Endothelial cell of umbilical vein (primary cell): Measurements from ENCODE around the gene CHMP4B. TPM values are rescaled to one million over a fixed set of nuclear protein-coding genes. Genes with fewer than 3 reads are reported as not detected.

Experiments used
- BruUV-seq: library from RNA; stranded (reverse); fragments of 400-500 nt; replicated peaks from 2 replicates; lab custom pipeline; 2021; lab: Mats Ljungman, UMichigan
- CTCF ChIA-PET: fragments of 300-600, 350-600 bp; sonication (Branson Sonifier 250); formaldehyde crosslinking; loops from one replicate; lab custom pipeline; 2021; ENCODE audit warnings: antibody characterized with exemption, inconsistent platforms; lab: Charles Lee
- POLR2A ChIA-PET: fragments of 300-600, 350-600 bp; sonication (Branson Sonifier 250); formaldehyde crosslinking; loops from one replicate; lab custom pipeline; 2021; ENCODE audit warnings: antibody characterized with exemption, inconsistent platforms; lab: Charles Lee
- DNase-seq: peaks from one replicate; pipeline ENCODE4 v3.0.0-alpha.2; 2011; ENCODE audit warnings: low read depth, low spot score
- FAIRE-seq: peaks from 2 replicates; lab custom pipeline; 2011; peaks lifted over from hg19 to GRCh38; lab: Jason Lieb, UNC
- H2AFZ ChIP-seq: 2 replicates; pipeline ENCODE4 v1.6.0; 2012; ENCODE audit warnings: low read depth, low read length, control low read depth, inconsistent platforms
- H3K27ac ChIP-seq: 2 replicates; pipeline ENCODE4 v1.5.1; 2011; ENCODE audit warnings: low read depth, mild to moderate bottlenecking, control low read depth, low read length, moderate library complexity; ENCODE audit not compliant: insufficient read depth
- H3K27me3 ChIP-seq, 2 experiments: 2 replicates each; pipeline versions ENCODE4 v1.6.0 to v1.6.1; 2011; ENCODE audit warnings: low read length in 2 of 2, mixed read lengths in 1 of 2; ENCODE audit not compliant: control insufficient read depth in 2 of 2, insufficient read depth in 2 of 2
- H3K36me3 ChIP-seq, 2 experiments: 2 replicates in 1 of 2; 3 replicates in 1 of 2; pipeline ENCODE4 v1.5.1; 2011; ENCODE audit warnings: low read length in 2 of 2, mild to moderate bottlenecking in 1 of 2, moderate library complexity in 1 of 2; ENCODE audit not compliant: control insufficient read depth in 2 of 2, insufficient read depth in 2 of 2; ENCODE audit errors: extremely low read depth in 1 of 2
- H3K4me1 ChIP-seq: 3 replicates; pipeline ENCODE4 v1.5.1; 2011; ENCODE audit warnings: mild to moderate bottlenecking, low read length; ENCODE audit not compliant: control insufficient read depth, insufficient read depth; ENCODE audit errors: extremely low read depth
- H3K4me2 ChIP-seq: 2 replicates; pipeline ENCODE4 v1.6.1; 2011; ENCODE audit warnings: low read length, control low read depth, mixed read lengths; ENCODE audit not compliant: insufficient read depth
- H3K4me3 ChIP-seq, 3 experiments: fragments of 200-600 bp in 1 of 3; sonication (generic), shearing (Covaris generic) in 1 of 3; replicated peaks in 1 of 3; 2 replicates each; pipeline ENCODE4 v1.5.1; 2011 to 2016; ENCODE audit warnings: control low read depth in 3 of 3, low read length in 3 of 3, mild to moderate bottlenecking in 2 of 3, inconsistent platforms in 1 of 3, low read depth in 1 of 3, moderate library complexity in 1 of 3; ENCODE audit not compliant: insufficient read depth in 1 of 3
- H3K79me2 ChIP-seq: 2 replicates; pipeline ENCODE4 v1.6.0; 2012; ENCODE audit warnings: low read length, inconsistent platforms; ENCODE audit not compliant: control insufficient read depth, insufficient read depth
- H3K9ac ChIP-seq: replicated peaks from 2 replicates; pipeline ENCODE3; 2011; ENCODE audit warnings: low read length, control low read depth; ENCODE audit not compliant: insufficient read depth; ENCODE audit errors: extremely low read depth
- H3K9me1 ChIP-seq: replicated peaks from 3 replicates; pipeline ENCODE4 v1.6.0; 2011; ENCODE audit warnings: mild to moderate bottlenecking, low read length; ENCODE audit not compliant: control insufficient read depth, insufficient read depth; ENCODE audit errors: extremely low read depth
- H3K9me3 ChIP-seq: replicated peaks from 2 replicates; pipeline ENCODE4 v1.5.1; 2012; ENCODE audit warnings: low read length, inconsistent platforms; ENCODE audit not compliant: control insufficient read depth, insufficient read depth
- H4K20me1 ChIP-seq: replicated peaks from 2 replicates; pipeline ENCODE3; 2011; ENCODE audit warnings: mild to moderate bottlenecking, low read length; ENCODE audit not compliant: control insufficient read depth, insufficient read depth; ENCODE audit errors: extremely low read depth
- EZH2 ChIP-seq: IDR thresholded peaks from 2 replicates; pipeline ENCODE4 v1.6.1; 2012; ENCODE audit warnings: borderline replicate concordance, low read depth, mild to moderate bottlenecking, moderate library complexity, low read length, inconsistent platforms; ENCODE audit not compliant: severe bottlenecking
- FOS ChIP-seq: IDR thresholded peaks from 2 replicates; pipeline ENCODE4 v1.6.1; 2011; ENCODE audit warnings: mild to moderate bottlenecking, low read length, moderate library complexity, borderline replicate concordance; ENCODE audit not compliant: insufficient read depth
- GATA2 ChIP-seq: IDR thresholded peaks from 2 replicates; pipeline ENCODE4 v1.7.0; 2011; ENCODE audit warnings: low read depth, mild to moderate bottlenecking, moderate library complexity, mixed read lengths, low read length; ENCODE audit not compliant: insufficient read length, insufficient read depth
- JUN ChIP-seq: IDR thresholded peaks from 2 replicates; pipeline ENCODE4 v1.6.1; 2011; ENCODE audit warnings: borderline replicate concordance, low read depth; ENCODE audit not compliant: insufficient read length, insufficient read depth
- MYC ChIP-seq: IDR thresholded peaks from one replicate; pipeline ENCODE4 v1.6.1; 2011; ENCODE audit warnings: mild to moderate bottlenecking, low read depth, low read length
- POLR2A ChIP-seq: IDR thresholded peaks from 2 replicates; pipeline ENCODE4 v1.6.1; 2012; ENCODE audit warnings: low read depth, mild to moderate bottlenecking, control low read depth, low read length
- POLR2AphosphoS5 ChIP-seq: IDR thresholded peaks from 2 replicates; pipeline ENCODE4 v1.6.1; 2012; ENCODE audit warnings: low read depth, mild to moderate bottlenecking, control low read depth, low read length, moderate library complexity; ENCODE audit not compliant: insufficient read depth
- dilution Hi-C: fragments of 300-500 bp; cut with MboI; formaldehyde crosslinking; loops from one replicate; pipeline ENCODE4 v1.15.0; 2019; ENCODE audit warnings: low sequenced_read_pairs; ENCODE audit not compliant: extremely low pct_ligation_motif_present
- intact Hi-C: fragments of 100-400 bp; cut with micrococcal nuclease; formaldehyde crosslinking; loops from one replicate; pipeline ENCODE4 v1.10.0; 2022
- polyA plus RNA-seq, 4 experiments: library from polyadenylated mRNA; depleted of rRNA in 3 of 4; stranded (reverse) in 3 of 4; unstranded in 1 of 4; fragments of >200 nt; gene quantifications; 2 replicates each; pipeline versions ENCODE4 v1.2.1 to v1.2.3, GENCODE V29; 2011 to 2012; ENCODE audit warnings: missing spikeins in 1 of 4
- total RNA-seq: library from RNA; stranded (reverse); gene quantifications from 2 replicates; pipeline ENCODE4 v1.2.3, GENCODE V29; 2021
- TF ChIP-seq, protein P1 (sequence below): IDR thresholded peaks from 2 replicates; pipeline ENCODE4 v1.6.1; 2011; ENCODE audit not compliant: insufficient read depth, insufficient read length
- TF ChIP-seq, protein P2 (sequence below), 2 donors: IDR thresholded peaks; 1 replicate in 1 of 2; 2 replicates in 1 of 2; pipeline ENCODE4 v1.5.1; 2011; ENCODE audit warnings: low read length in 2 of 2, mild to moderate bottlenecking in 2 of 2, moderate library complexity in 2 of 2, control low read depth in 1 of 2, inconsistent platforms in 1 of 2, low read depth in 1 of 2; ENCODE audit not compliant: insufficient read depth in 1 of 2; ENCODE audit errors: extremely low read depth in 1 of 2

Gene CHMP4B
- total and polyA plus RNA-seq, 2 donors (not counting 3 experiments of a cell fraction or from before 2014, with no cell fraction given): 64.7 to 112 TPM

DNA sequence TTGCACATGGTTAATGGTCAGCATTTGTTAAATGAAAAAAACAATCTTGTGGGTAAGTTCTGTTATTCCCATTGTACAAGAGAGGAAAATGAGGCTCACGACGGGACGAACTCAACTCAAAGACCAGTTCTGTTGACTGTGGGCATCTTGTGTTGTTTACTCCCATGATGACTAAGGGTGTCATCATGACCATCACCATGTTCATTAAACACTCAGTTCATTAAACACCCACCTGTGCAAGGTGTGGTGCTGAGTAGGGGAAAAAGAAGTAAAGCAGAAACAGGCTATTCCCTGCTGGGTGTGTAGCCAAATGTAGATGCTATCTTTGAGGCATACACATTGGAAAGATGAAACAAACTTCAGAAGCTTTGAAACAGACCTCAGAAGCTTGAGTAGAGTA is 4.5 kb downstream of the CHMP4B start:
- DNase-seq (no peak), FAIRE-seq (no peak)
- BruUV-seq: no TSS peak
- no peak overlapping the region for H3K4me3 ChIP-seq
- H4K20me1 ChIP-seq: peaks cover 25% of the 10 kb centered on the region
- peaks cover 23% of the 10 kb centered on the region for H3K4me1 ChIP-seq
- H3K27ac ChIP-seq: no peak overlapping the region
- H3K36me3 ChIP-seq: peaks cover 0 to 3% of the 10 kb centered on the region in 2 experiments
- H2AFZ ChIP-seq: no peak overlapping the region
- POLR2A ChIA-PET: no interaction called here
- dilution Hi-C loops: no loop called here
- no peak overlapping the region for H3K9ac ChIP-seq
- CTCF ChIA-PET: interaction anchor here (1.5 kb wide), 1 partner anchor 17 kb away, joined by 3 read pairs; no protein-coding TSS in a partner anchor
- H3K4me2 ChIP-seq: no peak overlapping the region
- TF ChIP-seq JUN: no peak
- TF ChIP-seq POLR2A: no peak
- no peak for TF ChIP-seq EZH2
- TF ChIP-seq, protein P1, sequence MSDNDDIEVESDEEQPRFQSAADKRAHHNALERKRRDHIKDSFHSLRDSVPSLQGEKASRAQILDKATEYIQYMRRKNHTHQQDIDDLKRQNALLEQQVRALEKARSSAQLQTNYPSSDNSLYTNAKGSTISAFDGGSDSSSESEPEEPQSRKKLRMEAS: no peak
- TF ChIP-seq, protein P2, sequence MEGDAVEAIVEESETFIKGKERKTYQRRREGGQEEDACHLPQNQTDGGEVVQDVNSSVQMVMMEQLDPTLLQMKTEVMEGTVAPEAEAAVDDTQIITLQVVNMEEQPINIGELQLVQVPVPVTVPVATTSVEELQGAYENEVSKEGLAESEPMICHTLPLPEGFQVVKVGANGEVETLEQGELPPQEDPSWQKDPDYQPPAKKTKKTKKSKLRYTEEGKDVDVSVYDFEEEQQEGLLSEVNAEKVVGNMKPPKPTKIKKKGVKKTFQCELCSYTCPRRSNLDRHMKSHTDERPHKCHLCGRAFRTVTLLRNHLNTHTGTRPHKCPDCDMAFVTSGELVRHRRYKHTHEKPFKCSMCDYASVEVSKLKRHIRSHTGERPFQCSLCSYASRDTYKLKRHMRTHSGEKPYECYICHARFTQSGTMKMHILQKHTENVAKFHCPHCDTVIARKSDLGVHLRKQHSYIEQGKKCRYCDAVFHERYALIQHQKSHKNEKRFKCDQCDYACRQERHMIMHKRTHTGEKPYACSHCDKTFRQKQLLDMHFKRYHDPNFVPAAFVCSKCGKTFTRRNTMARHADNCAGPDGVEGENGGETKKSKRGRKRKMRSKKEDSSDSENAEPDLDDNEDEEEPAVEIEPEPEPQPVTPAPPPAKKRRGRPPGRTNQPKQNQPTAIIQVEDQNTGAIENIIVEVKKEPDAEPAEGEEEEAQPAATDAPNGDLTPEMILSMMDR (IDR thresholded peaks at IDR 0.05; ENCODE audit: extremely low read depth in 1 of 2, insufficient read depth in 1 of 2, low read depth in 1 of 2, low read length in 2 of 2): no peak
- TF ChIP-seq MYC: no peak
- TF ChIP-seq GATA2: no peak
- TF ChIP-seq FOS: no peak
- TF ChIP-seq POLR2AphosphoS5: no peak
- H3K9me3 ChIP-seq: no peaks in the 10 kb centered on the region
- H3K9me1 ChIP-seq: peaks cover 2% of the 10 kb centered on the region
- H3K27me3 ChIP-seq: no peaks in the 10 kb centered on the region
- H3K79me2 ChIP-seq: peaks cover 90% of the 10 kb centered on the region
- intact Hi-C loops: no loop called here
